MM.1S (cell line): ENCODE results near the gene PXN.

Experiments used
- CTCF ChIP-seq: fragments of 300-600 bp; sonication (generic); IDR thresholded peaks from 2 replicates; pipeline ENCODE4 v1.5.1; 2016; ENCODE audit warnings: antibody characterized with exemption, low read length, mixed read lengths
- EZH2phosphoT487 ChIP-seq: fragments of 300-600 bp; sonication (generic); IDR thresholded peaks from 2 replicates; pipeline ENCODE4 v1.6.1; 2018; ENCODE audit warnings: antibody characterized with exemption, low read length

DNA sequence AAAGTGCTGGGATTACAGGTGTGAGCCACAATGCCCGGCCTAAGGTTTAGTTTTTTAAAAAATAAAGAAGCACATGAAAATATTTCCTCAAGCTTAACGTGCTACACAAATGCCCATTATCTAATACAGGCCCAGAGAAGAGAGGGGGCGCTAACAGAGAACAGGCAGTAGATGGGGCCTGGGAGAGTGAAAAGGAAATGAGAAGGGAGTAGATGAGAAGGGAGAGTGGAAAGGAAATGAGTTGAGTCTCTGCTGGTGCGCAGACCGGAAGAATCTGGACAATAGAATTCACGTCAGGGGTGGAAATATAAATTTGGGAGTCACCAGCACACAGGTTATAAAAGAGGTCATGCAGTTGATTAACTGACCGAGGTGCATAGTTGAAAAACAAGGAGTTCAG lies 10.7 kb downstream of the PXN start:
- TF ChIP-seq CTCF (no peak), EZH2phosphoT487 (no peak)
